Cardiac muscle cell (in vitro differentiated cells and primary cell): ENCODE measurements around the gene DEFB112. TPM values are rescaled to one million over a fixed set of nuclear protein-coding genes. Genes with fewer than 3 reads are reported as not detected.

Experiments used
- DNase-seq, 2 donors: peaks; one replicate each; pipeline versions ENCODE4 v3.0.0 to v3.0.0-alpha.2; 2010 to 2017; ENCODE audit warnings: low read depth in 1 of 2, low spot score in 1 of 2
- H3K27ac ChIP-seq: fragments of 200-600 bp; sonication (generic); 2 replicates; pipeline ENCODE4 v1.5.1; 2016
- H3K27me3 ChIP-seq: fragments of 200-600 bp; sonication (generic); 2 replicates; pipeline ENCODE4 v1.6.0; 2016; ENCODE audit warnings: control low read depth
- H3K36me3 ChIP-seq: fragments of 200-600 bp; sonication (generic); 2 replicates; pipeline ENCODE4 v1.5.1; 2016; ENCODE audit warnings: control low read depth
- H3K4me1 ChIP-seq: fragments of 200-600 bp; sonication (generic); 2 replicates; pipeline ENCODE4 v1.8.1; 2017; ENCODE audit warnings: low read depth, mild to moderate bottlenecking, mixed run types
- H3K4me3 ChIP-seq: fragments of 200-600 bp; sonication (generic); 2 replicates; pipeline ENCODE4 v1.5.1; 2016; ENCODE audit warnings: mild to moderate bottlenecking
- H3K9me3 ChIP-seq: fragments of 200-600 bp; sonication (generic); 2 replicates; pipeline ENCODE4 v1.5.1; 2017; ENCODE audit warnings: low read depth, mild to moderate bottlenecking, control low read depth
- polyA plus RNA-seq: library from polyadenylated mRNA; unstranded; fragments of >200 nt; fragmentation: Nextera tagmentation; extraction: Ambion mirVana; gene quantifications from 2 replicates; pipeline ENCODE4 v1.2.1, GENCODE V29; 2016
- total RNA-seq: library from RNA; depleted of rRNA; stranded (reverse); fragments of >200 nt; gene quantifications from 2 replicates; pipeline ENCODE4 v1.2.3, GENCODE V29; 2016
- TF ChIP-seq, protein P1 (sequence below): IDR thresholded peaks from 2 replicates; pipeline ENCODE4 v1.5.1; 2012; ENCODE audit warnings: low read depth, mild to moderate bottlenecking, low read length

Gene DEFB112
- total and polyA plus RNA-seq, 2 experiments from 2014 or later, result not detected

DNA sequence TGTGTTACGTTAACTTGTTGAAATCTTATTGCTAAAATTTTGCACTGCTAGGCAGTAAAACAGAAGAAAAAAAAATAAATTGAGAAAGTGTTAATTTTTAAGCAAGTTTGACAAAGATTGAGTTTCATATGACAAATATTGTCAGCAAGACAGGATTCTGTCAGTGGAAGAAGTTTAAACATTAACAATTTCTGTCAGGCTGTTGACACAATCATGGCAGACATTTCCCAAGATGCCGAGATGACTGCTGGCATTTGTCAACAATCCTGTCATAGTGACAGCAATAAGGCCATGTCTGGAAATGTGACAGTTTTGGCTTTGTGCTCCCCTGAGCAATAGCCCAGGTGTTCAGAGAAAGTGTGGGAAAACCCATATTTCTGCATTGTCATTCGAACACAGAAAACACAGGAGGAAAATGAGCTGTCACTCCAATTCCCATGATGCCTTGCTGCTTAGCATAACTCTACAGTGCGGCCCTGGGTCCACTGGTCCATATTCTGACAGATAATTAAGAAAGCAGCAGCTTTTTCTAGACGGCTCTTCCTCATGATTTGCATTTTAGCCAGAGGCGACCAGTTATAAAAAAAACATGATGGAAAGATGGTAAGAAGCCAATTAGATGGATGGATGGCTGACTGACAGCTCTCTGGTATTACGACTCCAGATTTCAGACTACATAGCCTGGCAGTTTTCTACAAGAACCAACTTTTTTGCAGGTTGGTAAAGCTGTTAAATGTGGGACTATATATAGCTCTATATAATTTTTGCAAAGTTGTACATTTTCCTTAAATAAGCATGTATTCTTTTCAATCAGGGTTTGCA, 43.6 kb upstream of the DEFB112 start:
- Histone ChIP-seq H3K36me3 (no peaks in the 10 kb centered on the region), H3K27ac (no peak overlapping the region), H3K4me3 (no peak overlapping the region), H3K9me3 (no peaks in the 10 kb centered on the region), H3K27me3 (no peaks in the 10 kb centered on the region), H3K4me1 (no peaks in the 10 kb centered on the region)
- DNase-seq, result no peak
- TF ChIP-seq, protein P1, sequence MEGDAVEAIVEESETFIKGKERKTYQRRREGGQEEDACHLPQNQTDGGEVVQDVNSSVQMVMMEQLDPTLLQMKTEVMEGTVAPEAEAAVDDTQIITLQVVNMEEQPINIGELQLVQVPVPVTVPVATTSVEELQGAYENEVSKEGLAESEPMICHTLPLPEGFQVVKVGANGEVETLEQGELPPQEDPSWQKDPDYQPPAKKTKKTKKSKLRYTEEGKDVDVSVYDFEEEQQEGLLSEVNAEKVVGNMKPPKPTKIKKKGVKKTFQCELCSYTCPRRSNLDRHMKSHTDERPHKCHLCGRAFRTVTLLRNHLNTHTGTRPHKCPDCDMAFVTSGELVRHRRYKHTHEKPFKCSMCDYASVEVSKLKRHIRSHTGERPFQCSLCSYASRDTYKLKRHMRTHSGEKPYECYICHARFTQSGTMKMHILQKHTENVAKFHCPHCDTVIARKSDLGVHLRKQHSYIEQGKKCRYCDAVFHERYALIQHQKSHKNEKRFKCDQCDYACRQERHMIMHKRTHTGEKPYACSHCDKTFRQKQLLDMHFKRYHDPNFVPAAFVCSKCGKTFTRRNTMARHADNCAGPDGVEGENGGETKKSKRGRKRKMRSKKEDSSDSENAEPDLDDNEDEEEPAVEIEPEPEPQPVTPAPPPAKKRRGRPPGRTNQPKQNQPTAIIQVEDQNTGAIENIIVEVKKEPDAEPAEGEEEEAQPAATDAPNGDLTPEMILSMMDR, result no peak

DNA sequence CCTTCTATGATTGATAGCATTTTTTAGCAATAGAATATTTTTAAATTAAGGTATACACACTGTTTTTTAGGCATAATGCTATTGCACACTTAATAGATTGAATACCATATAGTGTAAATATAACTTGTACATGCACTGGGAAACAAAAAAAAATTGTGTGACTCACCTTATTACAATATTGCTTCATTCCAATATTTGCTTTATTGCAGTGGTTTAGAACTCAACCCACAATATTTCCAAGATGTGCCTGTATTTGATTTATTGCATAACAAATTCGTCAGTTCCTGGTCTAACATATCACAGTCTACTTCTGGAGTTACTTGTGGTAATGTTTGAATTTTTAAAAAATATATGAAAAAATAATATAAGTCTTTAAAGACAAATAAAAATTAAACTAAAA, 41.9 kb upstream of the DEFB112 start:
- Histone ChIP-seq H3K27me3 (no peaks in the 10 kb centered on the region), H3K27ac (no peak overlapping the region), H3K4me3 (no peak overlapping the region), H3K4me1 (no peaks in the 10 kb centered on the region), H3K9me3 (no peaks in the 10 kb centered on the region), H3K36me3 (no peaks in the 10 kb centered on the region)
- TF ChIP-seq, protein P1, result no peak
- no peak for DNase-seq

DNA sequence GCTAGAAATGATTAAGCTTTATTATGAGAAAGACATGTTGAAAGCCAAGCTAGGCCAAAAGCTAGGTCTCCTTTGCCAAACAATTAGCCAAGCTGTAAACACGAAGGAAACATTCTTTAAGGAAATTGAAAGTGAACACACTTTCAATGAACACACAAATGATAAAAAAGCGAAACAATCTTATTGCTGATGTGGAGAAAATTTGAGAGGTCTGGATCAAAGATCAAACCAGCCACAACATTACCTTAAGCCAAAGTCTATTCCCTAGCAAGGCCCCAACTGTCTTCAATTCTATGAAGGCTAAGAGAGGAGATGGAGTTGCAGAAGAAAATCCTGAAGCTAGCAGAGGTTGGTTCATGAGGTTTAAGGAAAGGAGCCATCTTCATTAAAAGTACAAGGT, 40.2 kb upstream of the DEFB112 start:
- no peak for DNase-seq
- Histone ChIP-seq H3K4me3 (no peak overlapping the region), H3K27me3 (no peaks in the 10 kb centered on the region), H3K27ac (no peak overlapping the region), H3K9me3 (no peaks in the 10 kb centered on the region), H3K36me3 (no peaks in the 10 kb centered on the region), H3K4me1 (no peaks in the 10 kb centered on the region)
- TF ChIP-seq, protein P1, result no peak

DNA sequence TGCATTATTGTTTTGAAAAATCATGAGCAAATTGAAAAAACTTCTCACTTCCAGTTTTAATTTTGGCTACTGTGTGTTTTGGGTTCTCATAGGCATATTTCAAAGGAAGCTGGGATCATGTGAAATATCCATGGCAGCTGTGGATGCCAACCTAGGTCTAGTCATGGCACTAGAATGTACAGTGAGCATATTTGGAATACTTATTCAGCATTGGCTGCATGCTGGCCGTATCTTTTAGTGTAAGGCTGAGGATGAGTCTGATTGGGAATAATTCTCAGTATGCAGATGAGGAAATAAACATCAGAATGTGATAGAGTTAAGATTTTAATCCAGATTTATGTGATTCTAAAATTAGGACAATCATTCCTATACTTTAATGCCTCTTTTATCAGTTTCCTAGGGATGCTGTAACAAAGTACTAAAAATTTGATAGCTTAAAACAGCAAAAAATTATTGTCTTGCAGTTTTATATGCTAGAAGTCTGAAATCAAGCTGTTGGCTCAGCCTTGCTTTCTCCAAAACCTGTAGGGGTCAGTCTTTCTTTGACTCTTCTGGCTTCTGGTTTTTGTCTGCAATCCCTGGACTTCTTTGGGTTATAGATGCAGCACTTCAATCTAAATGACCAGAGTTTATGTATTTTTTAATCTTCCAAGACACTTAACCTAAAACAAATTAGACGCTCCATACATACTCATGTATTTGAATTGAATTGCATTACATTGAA, 37.7 kb upstream of the DEFB112 start:
- DNase-seq, result no peak
- H3K4me1 ChIP-seq, result no peaks in the 10 kb centered on the region
- H3K9me3 ChIP-seq, result no peaks in the 10 kb centered on the region
- H3K4me3 ChIP-seq, result no peak overlapping the region
- H3K36me3 ChIP-seq, result no peaks in the 10 kb centered on the region
- no peak overlapping the region for H3K27ac ChIP-seq
- H3K27me3 ChIP-seq, result no peaks in the 10 kb centered on the region
- TF ChIP-seq, protein P1, result no peak

DNA sequence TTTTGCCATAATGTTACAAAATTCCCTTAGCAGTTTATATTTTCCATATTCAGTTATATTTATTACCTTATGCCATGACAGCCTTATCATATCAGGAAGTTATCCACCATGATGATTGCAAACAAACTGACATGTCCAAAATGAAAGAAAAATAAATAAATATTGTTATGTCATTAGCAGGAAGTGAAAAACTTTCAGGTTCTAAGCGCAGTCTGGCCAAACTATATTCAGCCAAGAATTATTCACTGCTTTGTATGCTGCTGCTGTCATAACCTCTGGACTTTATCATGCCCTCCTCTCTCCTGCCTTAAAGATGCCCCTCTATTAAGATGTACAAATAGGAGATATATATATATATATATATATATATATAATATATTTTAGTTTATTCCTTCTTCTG, 27.7 kb upstream of the DEFB112 start:
- H3K27ac ChIP-seq, result no peak overlapping the region
- H3K4me1 ChIP-seq, result no peaks in the 10 kb centered on the region
- TF ChIP-seq, protein P1, result no peak
- no peak for DNase-seq
- H3K9me3 ChIP-seq, result no peaks in the 10 kb centered on the region
- no peaks in the 10 kb centered on the region for H3K27me3 ChIP-seq
- no peaks in the 10 kb centered on the region for H3K36me3 ChIP-seq
- no peak overlapping the region for H3K4me3 ChIP-seq
